ENCODE data around the gene DBNDD1. TPM values are rescaled to one million over a fixed set of nuclear protein-coding genes. Genes with fewer than 3 reads are reported as not detected.

The DBNDD1 gene
- total RNA-seq, 1 experiment from 2014 or later: 75.0 TPM

DNA sequence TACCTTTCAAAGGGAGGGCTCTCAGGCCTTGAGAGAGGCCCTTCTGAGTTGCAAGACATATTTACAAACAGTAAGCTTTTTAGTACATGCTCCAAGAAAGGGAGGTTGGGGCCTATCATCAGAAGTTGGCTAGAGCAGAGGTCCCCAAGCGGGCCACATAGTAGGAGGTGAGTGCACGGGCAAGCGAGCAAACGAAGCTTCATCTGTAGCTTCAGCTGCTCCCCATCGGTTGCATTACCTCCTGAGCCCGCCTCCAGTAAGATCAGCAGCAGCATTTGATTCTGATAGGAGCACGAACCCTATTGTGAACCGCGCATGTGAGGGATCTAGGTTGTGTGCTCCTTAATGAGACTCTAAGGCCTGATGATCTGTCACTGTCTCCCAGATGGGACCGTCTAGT, 31.7 kb upstream of the DBNDD1 start (continued):
- no peak for TF ChIP-seq ZNF423 (CRISPR knock-in tag; IDR thresholded peaks at IDR 0.05)

DNA sequence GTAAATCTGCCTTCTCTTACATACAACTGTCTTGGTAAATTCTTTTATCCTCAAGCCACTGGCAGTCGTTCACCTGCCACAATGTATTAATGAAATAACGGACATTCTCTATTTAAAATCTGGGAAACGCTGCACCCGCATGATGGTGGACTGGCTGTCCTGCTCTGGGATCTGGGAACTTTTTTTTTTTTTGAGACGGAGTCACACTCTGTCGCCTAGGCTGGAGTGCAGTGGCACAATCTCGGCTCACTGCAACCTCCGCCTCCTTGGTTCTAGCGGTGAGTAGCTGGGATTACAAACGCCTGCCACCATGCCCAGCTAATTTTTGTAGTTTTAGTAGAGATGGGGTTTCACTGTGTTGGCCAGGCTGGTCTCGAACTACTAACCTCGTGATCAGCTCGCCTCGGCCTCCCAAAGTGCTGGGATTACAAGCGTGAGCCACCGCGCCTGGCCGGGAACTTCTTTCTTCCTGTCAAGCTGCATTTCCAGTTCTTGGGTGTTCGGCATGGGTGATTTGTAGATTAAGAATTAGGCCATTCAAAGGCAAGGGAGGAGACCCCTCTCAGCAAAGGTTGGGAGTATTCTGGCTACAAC, 29.6 kb upstream of the DBNDD1 start:
- H3K27me3 Mint-ChIP-seq (ENCODE audit: low read depth): peaks cover 23% of the 10 kb centered on the region
- H3K36me3 Mint-ChIP-seq: peaks cover 8% of the 10 kb centered on the region
- ChIA-PET CTCF (interaction anchor here (5.0 kb wide), 1 partner anchor 33 kb away, joined by 26 read pairs; no protein-coding TSS in a partner anchor), POLR2A (interaction anchor here (1.2 kb wide), 1 partner anchor 28 kb away, joined by 3 read pairs; no protein-coding TSS in a partner anchor)
- H3K27ac Mint-ChIP-seq: peak overlapping the region; percentile 72; the same call in 1 of the 2 replicates
- ATAC-seq (no peak), DNase-seq (ENCODE audit: low spot score) (no peak)
- H3K9me3 Mint-ChIP-seq: peaks cover 17% of the 10 kb centered on the region
- no peak for TF ChIP-seq GABPB1 (CRISPR knock-in tag; IDR thresholded peaks at IDR 0.05)
- TF ChIP-seq CDX4 (CRISPR knock-in tag; IDR thresholded peaks at IDR 0.05; ENCODE audit: borderline replicate concordance): no peak
- TF ChIP-seq ZNF425 (CRISPR knock-in tag; conservative IDR thresholded peaks at IDR 0.05): no peak
- TF ChIP-seq, protein P1, sequence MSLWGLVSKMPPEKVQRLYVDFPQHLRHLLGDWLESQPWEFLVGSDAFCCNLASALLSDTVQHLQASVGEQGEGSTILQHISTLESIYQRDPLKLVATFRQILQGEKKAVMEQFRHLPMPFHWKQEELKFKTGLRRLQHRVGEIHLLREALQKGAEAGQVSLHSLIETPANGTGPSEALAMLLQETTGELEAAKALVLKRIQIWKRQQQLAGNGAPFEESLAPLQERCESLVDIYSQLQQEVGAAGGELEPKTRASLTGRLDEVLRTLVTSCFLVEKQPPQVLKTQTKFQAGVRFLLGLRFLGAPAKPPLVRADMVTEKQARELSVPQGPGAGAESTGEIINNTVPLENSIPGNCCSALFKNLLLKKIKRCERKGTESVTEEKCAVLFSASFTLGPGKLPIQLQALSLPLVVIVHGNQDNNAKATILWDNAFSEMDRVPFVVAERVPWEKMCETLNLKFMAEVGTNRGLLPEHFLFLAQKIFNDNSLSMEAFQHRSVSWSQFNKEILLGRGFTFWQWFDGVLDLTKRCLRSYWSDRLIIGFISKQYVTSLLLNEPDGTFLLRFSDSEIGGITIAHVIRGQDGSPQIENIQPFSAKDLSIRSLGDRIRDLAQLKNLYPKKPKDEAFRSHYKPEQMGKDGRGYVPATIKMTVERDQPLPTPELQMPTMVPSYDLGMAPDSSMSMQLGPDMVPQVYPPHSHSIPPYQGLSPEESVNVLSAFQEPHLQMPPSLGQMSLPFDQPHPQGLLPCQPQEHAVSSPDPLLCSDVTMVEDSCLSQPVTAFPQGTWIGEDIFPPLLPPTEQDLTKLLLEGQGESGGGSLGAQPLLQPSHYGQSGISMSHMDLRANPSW (CRISPR knock-in tag; conservative IDR thresholded peaks at IDR 0.05; ENCODE audit: low read depth): no peak
- no peak for TF ChIP-seq ZNF138 (CRISPR knock-in tag; conservative IDR thresholded peaks at IDR 0.05)
- no peak for TF ChIP-seq FOXP1 (CRISPR knock-in tag; IDR thresholded peaks at IDR 0.05; ENCODE audit: borderline replicate concordance)
- TF ChIP-seq PRDM15 (CRISPR knock-in tag; IDR thresholded peaks at IDR 0.05): no peak
- TF ChIP-seq SP1 (CRISPR knock-in tag; conservative IDR thresholded peaks at IDR 0.05): no peak
- no peak for TF ChIP-seq NR1H2 (CRISPR knock-in tag; IDR thresholded peaks at IDR 0.05)
- no peak for TF ChIP-seq ELF4 (CRISPR knock-in tag; IDR thresholded peaks at IDR 0.05; ENCODE audit: low read depth)
- TF ChIP-seq RELA (CRISPR knock-in tag; IDR thresholded peaks at IDR 0.05; ENCODE audit: borderline replicate concordance): no peak
- no peak for TF ChIP-seq ZNF671 (CRISPR knock-in tag; IDR thresholded peaks at IDR 0.05)
- TF ChIP-seq, protein P2, sequence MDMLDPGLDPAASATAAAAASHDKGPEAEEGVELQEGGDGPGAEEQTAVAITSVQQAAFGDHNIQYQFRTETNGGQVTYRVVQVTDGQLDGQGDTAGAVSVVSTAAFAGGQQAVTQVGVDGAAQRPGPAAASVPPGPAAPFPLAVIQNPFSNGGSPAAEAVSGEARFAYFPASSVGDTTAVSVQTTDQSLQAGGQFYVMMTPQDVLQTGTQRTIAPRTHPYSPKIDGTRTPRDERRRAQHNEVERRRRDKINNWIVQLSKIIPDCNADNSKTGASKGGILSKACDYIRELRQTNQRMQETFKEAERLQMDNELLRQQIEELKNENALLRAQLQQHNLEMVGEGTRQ (CRISPR knock-in tag; IDR thresholded peaks at IDR 0.05): no peak
- no peak for TF ChIP-seq TEAD1 (CRISPR knock-in tag; IDR thresholded peaks at IDR 0.05)
- TF ChIP-seq, protein P3, sequence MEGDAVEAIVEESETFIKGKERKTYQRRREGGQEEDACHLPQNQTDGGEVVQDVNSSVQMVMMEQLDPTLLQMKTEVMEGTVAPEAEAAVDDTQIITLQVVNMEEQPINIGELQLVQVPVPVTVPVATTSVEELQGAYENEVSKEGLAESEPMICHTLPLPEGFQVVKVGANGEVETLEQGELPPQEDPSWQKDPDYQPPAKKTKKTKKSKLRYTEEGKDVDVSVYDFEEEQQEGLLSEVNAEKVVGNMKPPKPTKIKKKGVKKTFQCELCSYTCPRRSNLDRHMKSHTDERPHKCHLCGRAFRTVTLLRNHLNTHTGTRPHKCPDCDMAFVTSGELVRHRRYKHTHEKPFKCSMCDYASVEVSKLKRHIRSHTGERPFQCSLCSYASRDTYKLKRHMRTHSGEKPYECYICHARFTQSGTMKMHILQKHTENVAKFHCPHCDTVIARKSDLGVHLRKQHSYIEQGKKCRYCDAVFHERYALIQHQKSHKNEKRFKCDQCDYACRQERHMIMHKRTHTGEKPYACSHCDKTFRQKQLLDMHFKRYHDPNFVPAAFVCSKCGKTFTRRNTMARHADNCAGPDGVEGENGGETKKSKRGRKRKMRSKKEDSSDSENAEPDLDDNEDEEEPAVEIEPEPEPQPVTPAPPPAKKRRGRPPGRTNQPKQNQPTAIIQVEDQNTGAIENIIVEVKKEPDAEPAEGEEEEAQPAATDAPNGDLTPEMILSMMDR (IDR thresholded peaks at IDR 0.05): no peak
- TF ChIP-seq KAT7 (CRISPR knock-in tag; IDR thresholded peaks at IDR 0.05; ENCODE audit: borderline replicate concordance): no peak
- no peak for TF ChIP-seq NR3C1 (CRISPR knock-in tag; conservative IDR thresholded peaks at IDR 0.05; ENCODE audit: low read depth)
- TF ChIP-seq FOXP4 (CRISPR knock-in tag; IDR thresholded peaks at IDR 0.05): no peak
- H3K4me3 Mint-ChIP-seq: no peak overlapping the region
- peaks cover 10% of the 10 kb centered on the region for H3K4me1 Mint-ChIP-seq

Data from WTC11 (cell line).